Measurements from ENCODE around the gene MECP2.

Gene MECP2

DNA sequence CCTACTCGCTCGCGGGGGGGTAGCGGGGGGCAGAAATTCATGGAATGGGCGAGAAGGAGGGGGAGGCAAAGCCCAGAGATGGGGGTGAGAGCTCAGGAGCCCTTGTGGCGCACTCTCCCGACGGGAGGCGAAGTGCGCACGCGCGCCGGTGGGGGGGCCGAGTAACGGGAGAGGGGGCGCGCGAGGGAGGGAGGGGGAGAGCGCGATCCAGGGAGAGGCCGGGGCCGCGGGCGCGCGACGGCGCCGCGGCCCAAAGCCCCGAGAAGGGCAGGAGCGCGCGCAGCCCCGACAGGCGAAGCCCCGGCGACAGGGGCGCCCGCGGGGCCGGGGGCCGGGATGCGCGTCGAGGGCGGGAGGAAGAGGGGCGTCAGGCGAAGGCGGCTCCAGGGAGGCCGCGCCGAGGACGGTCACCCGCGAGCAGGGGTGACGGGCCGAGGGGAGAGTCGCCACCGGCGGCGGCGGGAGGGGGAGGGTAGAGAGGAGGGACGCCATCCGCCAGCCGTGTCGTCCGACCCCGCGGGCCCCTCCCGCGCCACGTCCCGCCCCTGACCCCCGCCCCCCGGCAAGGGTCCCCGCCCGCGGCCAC, 421 bp downstream of the MECP2 start:
- Histone ChIP-seq H2AFZ (ENCODE audit: low read length) (peak overlapping the region; percentile 36; the same call in 1 of the 2 replicates), H3K9me3 (ENCODE audit: insufficient read depth, low read depth, low read length) (no peaks in the 10 kb centered on the region), H3K9ac (ENCODE audit: low read depth, low read length, poor library complexity, severe bottlenecking) (peak overlapping the region; percentile 85), H3K36me3 (ENCODE audit: insufficient read depth, low read length) (no peaks in the 10 kb centered on the region), H3F3A (ENCODE audit: low read depth) (no peaks in the 10 kb centered on the region), H3K4me2 (ENCODE audit: low read depth, low read length, poor library complexity, severe bottlenecking) (peak overlapping the region; percentile 94), H3K27me3 (ENCODE audit: insufficient read depth, low read length, poor library complexity, severe bottlenecking) (no peaks in the 10 kb centered on the region), H3K4me1 (ENCODE audit: insufficient read depth, low read length, poor library complexity, severe bottlenecking) (peaks cover 34% of the 10 kb centered on the region), H3K9me2 (replicated peaks; ENCODE audit: low read depth, low read length) (no peaks in the 10 kb centered on the region), H4K20me1 (ENCODE audit: insufficient read depth, low read length, poor library complexity, severe bottlenecking) (peaks cover 38% of the 10 kb centered on the region), H3K4me3 (ENCODE audit: low read length, poor library complexity, severe bottlenecking) (peak overlapping the region; percentile 91), H3K79me2 (ENCODE audit: insufficient read depth, low read length) (peaks cover 49% of the 10 kb centered on the region)
- no peak for TF ChIP-seq EZH2phosphoT487 (IDR thresholded peaks at IDR 0.05; ENCODE audit: borderline replicate concordance)
- TF ChIP-seq, protein P1, sequence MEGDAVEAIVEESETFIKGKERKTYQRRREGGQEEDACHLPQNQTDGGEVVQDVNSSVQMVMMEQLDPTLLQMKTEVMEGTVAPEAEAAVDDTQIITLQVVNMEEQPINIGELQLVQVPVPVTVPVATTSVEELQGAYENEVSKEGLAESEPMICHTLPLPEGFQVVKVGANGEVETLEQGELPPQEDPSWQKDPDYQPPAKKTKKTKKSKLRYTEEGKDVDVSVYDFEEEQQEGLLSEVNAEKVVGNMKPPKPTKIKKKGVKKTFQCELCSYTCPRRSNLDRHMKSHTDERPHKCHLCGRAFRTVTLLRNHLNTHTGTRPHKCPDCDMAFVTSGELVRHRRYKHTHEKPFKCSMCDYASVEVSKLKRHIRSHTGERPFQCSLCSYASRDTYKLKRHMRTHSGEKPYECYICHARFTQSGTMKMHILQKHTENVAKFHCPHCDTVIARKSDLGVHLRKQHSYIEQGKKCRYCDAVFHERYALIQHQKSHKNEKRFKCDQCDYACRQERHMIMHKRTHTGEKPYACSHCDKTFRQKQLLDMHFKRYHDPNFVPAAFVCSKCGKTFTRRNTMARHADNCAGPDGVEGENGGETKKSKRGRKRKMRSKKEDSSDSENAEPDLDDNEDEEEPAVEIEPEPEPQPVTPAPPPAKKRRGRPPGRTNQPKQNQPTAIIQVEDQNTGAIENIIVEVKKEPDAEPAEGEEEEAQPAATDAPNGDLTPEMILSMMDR (conservative IDR thresholded peaks at IDR 0.05; ENCODE audit: low read length) = no peak

- peak overlapping the region; percentile 94 for H3K4me2 ChIP-seq (ENCODE audit: low read depth, low read length, poor library complexity, severe bottlenecking)
- no peaks in the 10 kb centered on the region for H3K9me3 ChIP-seq (ENCODE audit: insufficient read depth, low read depth, low read length)
- H4K20me1 ChIP-seq (ENCODE audit: insufficient read depth, low read length, poor library complexity, severe bottlenecking) = peaks cover 44% of the 10 kb centered on the region
- peaks cover 5% of the 10 kb centered on the region; the same call in 1 of the 2 replicates for H3K36me3 ChIP-seq (ENCODE audit: insufficient read depth, low read length)
- no peak overlapping the region for H2AFZ ChIP-seq (ENCODE audit: low read length)
- TF ChIP-seq, protein P1 (conservative IDR thresholded peaks at IDR 0.05; ENCODE audit: low read length) = no peak
- no peak for TF ChIP-seq EZH2phosphoT487 (IDR thresholded peaks at IDR 0.05; ENCODE audit: borderline replicate concordance)
- H3K9me2 ChIP-seq (replicated peaks; ENCODE audit: low read depth, low read length) = no peaks in the 10 kb centered on the region
- H3K79me2 ChIP-seq (ENCODE audit: insufficient read depth, low read length) = peaks cover 56% of the 10 kb centered on the region
- H3K4me1 ChIP-seq (ENCODE audit: insufficient read depth, low read length, poor library complexity, severe bottlenecking) = peaks cover 38% of the 10 kb centered on the region
- H3F3A ChIP-seq (ENCODE audit: low read depth) = no peaks in the 10 kb centered on the region
- peak overlapping the region; percentile 91 for H3K4me3 ChIP-seq (ENCODE audit: low read length, poor library complexity, severe bottlenecking)
- H3K27me3 ChIP-seq (ENCODE audit: insufficient read depth, low read length, poor library complexity, severe bottlenecking) = no peaks in the 10 kb centered on the region
- H3K9ac ChIP-seq (ENCODE audit: low read depth, low read length, poor library complexity, severe bottlenecking) = peak overlapping the region; percentile 85
Measured at GRCh38 chrX:154096140-154097002, 1.1 kb downstream of the MECP2 start.

DNA sequence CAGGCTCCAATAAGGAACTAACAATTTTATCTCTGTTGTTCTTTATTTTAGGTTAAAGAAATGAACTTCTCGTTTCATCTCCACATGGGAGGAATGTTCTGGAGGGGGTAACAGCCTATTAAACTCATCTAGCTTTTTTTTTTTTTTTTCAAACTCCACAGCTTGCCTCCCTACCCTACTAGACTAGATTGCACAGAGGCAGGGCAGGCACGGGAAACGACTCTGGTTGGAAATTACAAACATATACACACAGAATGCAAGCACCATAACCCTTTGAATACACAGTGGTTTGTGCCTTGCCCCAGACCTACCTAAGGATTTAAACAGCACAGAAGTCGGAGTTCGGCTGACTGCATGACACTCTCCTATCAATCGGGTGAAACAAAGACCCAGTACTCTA, 2.7 kb downstream of the MECP2 start:
- Histone ChIP-seq H4K20me1 (ENCODE audit: insufficient read depth, low read length, poor library complexity, severe bottlenecking) (peaks cover 56% of the 10 kb centered on the region), H3K9me3 (ENCODE audit: insufficient read depth, low read depth, low read length) (no peaks in the 10 kb centered on the region), H3K36me3 (ENCODE audit: insufficient read depth, low read length) (peaks cover 13% of the 10 kb centered on the region; the same call in 1 of the 2 replicates), H3K9ac (ENCODE audit: low read depth, low read length, poor library complexity, severe bottlenecking) (peak overlapping the region; percentile 85), H3K9me2 (replicated peaks; ENCODE audit: low read depth, low read length) (no peaks in the 10 kb centered on the region), H3K4me2 (ENCODE audit: low read depth, low read length, poor library complexity, severe bottlenecking) (peak overlapping the region; percentile 94), H3K4me3 (ENCODE audit: low read length, poor library complexity, severe bottlenecking) (peak overlapping the region; percentile 91), H3F3A (ENCODE audit: low read depth) (no peaks in the 10 kb centered on the region), H3K4me1 (ENCODE audit: insufficient read depth, low read length, poor library complexity, severe bottlenecking) (peaks cover 46% of the 10 kb centered on the region), H2AFZ (ENCODE audit: low read length) (no peak overlapping the region), H3K27me3 (ENCODE audit: insufficient read depth, low read length, poor library complexity, severe bottlenecking) (no peaks in the 10 kb centered on the region), H3K79me2 (ENCODE audit: insufficient read depth, low read length) (peaks cover 71% of the 10 kb centered on the region)
- TF ChIP-seq, protein P1 (conservative IDR thresholded peaks at IDR 0.05; ENCODE audit: low read length) = no peak
- TF ChIP-seq EZH2phosphoT487 (IDR thresholded peaks at IDR 0.05; ENCODE audit: borderline replicate concordance) = no peak
